Measurements from ENCODE around the gene PNMA1.

PNMA1 gene, protein sequence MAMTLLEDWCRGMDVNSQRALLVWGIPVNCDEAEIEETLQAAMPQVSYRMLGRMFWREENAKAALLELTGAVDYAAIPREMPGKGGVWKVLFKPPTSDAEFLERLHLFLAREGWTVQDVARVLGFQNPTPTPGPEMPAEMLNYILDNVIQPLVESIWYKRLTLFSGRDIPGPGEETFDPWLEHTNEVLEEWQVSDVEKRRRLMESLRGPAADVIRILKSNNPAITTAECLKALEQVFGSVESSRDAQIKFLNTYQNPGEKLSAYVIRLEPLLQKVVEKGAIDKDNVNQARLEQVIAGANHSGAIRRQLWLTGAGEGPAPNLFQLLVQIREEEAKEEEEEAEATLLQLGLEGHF

DNA sequence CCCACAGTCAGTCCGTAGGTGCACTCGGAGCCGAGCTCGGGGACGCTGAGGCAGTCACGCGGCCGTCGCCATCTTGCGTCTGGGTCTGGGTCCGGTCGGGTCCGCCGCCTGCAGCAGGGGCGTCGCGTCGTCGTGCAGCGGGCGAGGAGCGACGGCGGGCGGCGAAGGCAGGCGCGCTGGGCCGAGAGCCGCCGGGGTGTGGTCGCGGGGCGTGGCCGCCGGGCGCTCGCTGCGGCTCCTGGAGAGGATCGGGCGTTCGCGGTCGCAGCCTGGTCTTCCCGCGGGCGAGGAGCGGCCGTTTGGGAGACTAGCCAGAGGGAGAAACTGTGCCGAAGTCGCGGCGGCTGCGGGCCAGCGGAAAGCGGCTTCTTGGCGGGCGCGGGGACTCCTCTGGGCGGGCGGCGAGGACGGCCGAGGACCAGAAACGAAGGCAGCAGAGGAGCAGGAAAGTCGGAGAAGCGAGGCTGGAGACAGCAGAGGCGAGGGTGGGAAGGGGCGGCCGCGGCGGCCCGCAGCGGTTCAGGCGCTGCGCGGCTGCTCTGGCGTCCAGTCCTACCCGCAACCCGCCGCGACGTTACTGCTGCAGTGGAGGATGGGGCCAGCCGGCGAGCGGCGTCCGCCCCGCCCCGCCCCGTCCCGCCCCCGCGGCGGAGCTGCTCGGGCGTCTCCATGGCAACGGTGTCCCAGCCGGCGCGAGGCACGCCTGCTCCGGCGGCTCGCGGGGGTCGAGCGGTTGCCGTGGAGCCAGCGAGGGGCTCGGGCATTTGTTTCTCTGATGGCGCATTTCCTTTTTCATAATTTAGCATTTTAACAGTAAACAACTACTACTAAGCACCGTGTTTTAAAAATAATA, at the start of gene PNMA1:
Gene PNMA1 (minus strand): TSS at position 582 of the 853 bp plus-strand sequence. CDS start 745 bp downstream, outside the sequence.
- in situ Hi-C loops (cut with MboI; ENCODE audit: low sequenced_read_pairs): no loop called here

DNA sequence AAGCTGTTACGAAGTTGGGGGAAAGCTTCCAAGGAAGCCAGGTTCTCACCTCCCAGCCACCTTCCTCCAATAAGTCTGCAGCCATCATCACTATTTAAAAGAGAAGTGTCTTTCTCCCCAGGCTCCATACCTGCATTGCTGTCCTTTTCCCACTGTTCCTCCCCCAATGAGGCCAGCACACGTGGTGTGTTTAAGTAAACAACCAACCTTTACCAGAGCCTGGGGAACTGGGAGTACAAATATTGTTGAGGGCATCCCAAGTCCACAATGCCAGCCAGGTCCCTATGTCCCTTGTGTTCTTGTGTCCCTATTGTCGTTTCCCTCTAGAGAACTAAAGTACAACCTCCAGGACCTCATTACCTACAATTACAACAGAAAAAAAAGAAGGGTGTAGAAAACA, 49.2 kb upstream of the PNMA1 start:
- in situ Hi-C loops (cut with MboI; ENCODE audit: low sequenced_read_pairs): no loop called here

DNA sequence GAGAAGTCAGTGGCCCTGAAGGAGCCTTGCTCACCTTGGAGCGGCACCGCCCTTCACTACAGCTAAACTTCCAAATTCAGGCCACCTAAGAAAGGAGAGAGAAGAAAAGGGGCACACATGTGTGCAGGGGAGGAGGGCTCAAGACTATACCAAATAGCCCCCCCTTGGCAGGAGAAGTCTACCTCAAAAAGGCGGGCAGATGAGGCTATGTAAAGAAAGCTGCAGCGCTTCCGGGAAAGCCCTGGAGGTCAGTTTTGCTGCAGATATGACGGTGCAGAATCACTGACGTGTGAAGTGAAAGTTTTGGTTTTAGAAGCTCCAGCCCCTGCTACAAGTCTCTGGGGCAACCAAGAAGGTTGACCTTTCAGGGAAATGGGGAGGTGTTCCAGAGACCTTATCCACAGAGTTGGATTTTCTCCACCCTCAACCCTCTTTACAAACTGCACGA, 48.2 kb upstream of the PNMA1 start:
- in situ Hi-C loops (cut with MboI; ENCODE audit: low sequenced_read_pairs): no loop called here

DNA sequence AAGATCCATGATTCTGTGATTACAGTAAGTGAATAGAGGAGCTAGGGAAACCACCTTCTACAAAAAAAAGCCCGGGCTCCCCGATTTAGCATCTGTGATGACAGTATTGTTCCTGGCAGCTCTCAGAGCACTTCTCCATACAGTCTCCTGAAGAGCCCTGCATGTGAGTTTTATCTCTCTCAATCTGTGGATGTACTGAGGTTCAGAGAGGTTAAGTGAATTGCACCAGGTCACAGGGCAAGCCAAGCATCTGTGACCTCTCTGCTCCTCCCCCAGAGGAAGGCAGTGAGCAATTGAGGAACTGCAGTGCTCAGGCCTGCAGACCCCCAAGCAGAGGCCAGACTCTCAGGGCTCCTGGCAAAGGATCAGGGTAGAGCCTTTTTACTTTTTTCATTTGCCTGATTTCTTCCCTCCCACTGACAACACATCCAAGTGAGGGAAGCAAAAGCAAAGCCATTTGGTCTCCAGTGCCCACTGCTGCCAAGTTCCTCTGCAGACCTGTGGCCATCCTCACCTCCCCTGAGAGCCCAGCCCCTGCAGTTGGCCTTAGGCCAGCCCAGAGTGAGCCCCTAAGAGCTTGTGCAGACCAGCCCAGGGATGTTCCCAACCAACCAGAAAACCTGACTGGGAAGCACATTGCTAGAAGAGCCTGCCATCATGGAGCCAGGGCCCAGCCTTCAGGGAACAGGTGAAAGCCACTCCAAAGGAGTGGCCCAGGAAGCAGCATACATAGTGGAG, 47.6 kb upstream of the PNMA1 start:
- in situ Hi-C loops (cut with MboI; ENCODE audit: low sequenced_read_pairs): no loop called here

DNA sequence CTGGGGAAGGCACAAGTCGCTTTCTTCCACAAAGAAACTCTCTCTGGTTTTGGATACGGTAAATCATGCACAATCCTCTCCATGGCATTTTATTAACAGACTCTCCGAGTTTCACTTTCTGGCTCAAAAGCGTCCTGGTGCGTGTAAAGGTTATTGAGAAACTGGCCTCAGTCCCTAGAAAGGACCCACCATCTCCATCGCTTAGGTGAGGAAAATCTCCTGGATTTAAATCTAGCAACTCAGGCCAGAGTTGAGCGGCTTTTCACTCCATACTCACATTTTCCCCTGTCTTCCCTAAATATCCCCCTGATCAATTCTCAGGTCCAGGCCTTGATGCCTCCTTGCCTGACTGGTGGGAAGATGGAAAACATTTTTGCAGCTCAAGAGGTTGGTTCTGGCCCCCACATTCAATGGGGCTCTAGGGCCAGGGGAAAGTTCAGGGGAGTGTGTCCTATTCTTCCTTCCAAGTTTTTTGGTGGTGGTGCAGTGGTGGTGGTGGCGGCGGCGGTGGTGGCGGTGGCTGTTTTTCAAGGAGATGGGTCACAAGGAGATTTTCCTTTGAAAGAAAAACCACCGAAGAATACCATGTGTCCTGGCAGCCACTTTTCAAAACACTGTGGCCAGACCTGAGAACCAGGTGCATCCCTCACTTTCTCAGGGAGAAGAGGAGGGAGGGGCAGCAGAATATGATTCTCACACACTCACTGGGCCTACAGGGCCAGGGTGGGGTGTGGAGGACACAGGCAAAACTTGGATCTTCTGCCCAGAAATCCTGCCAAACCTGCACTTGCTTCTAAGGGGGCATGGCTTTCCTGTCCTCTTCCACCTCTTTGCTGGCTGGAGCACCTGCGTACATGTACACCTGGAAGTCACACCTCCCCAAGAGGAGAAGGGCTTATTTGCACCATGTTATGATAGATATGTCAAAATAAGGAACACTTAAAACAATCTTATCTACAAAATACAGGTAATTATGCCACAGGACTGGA, 46.7 kb upstream of the PNMA1 start:
- in situ Hi-C loops (cut with MboI; ENCODE audit: low sequenced_read_pairs): no loop called here

DNA sequence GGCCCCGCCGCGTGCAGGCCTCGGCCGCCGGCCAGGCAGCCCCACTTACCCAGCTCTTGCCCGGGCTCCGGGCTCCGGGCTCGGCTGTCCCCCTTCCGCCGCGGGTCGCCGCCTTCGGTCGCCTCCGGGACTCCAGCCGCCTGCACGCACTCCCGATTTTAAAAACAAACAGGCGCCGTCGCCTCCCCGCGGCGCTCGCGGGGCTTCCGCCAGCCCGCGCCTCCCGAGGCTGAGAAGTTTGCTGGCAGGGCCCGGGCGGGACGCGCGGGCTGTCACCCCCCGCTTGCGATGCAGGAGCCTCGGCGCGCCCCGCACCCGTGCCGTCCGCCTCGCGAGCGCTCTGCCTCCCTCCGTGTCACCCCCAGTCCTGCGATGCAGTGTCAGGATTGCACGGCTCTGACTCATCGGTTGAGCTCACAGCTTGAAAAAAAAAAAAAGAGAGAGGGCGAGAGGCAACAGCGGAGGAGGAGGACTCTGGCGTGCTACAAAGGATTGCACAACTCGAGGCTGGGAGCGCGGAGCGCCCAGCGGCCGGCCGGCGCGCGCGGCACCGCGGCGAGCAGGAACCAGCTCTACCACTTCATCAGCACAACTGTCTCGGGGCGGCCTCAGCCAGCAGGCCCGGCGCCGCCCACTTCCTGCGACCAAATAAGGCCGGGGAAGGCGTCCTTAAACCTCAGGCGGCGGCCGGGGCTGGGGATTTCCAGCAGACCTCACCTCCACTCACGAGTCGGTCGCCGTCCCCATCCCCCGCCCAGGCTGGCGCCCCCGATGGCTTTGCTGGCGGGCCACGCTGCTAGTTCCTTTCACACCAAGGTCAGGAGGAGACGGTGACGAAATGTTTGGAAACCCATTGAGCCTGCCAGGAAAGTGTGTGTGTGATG, 45.8 kb upstream of the PNMA1 start:
- in situ Hi-C loops (cut with MboI; ENCODE audit: low sequenced_read_pairs): no loop called here

DNA sequence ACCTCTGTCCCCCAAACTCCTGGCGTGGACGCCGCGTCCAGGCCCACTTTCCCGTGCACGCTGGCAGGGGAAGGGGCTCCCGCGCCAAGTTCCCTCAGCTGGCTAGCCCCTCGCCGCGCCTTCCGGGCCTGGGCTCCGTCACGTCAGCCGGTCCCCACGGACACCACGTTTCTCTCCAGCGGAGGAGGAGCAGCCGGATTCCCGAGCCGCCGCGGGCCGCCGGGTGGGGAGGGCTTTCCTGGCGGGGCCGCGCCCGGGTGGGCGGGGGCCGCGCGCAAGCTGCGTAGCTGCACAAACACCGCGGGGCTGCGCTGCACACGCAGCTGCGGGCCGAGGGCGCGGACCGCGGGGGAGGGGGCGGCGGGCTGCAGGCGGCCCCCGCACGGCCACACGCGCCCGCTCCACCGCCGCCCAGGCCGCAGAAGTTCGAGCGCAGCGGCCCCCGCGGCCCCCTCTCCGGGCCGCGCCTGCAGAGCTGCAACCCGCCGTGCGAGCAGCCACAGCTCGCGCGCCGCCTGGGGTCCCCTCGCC, 45.1 kb upstream of the PNMA1 start:
- in situ Hi-C loops (cut with MboI; ENCODE audit: low sequenced_read_pairs): no loop called here

DNA sequence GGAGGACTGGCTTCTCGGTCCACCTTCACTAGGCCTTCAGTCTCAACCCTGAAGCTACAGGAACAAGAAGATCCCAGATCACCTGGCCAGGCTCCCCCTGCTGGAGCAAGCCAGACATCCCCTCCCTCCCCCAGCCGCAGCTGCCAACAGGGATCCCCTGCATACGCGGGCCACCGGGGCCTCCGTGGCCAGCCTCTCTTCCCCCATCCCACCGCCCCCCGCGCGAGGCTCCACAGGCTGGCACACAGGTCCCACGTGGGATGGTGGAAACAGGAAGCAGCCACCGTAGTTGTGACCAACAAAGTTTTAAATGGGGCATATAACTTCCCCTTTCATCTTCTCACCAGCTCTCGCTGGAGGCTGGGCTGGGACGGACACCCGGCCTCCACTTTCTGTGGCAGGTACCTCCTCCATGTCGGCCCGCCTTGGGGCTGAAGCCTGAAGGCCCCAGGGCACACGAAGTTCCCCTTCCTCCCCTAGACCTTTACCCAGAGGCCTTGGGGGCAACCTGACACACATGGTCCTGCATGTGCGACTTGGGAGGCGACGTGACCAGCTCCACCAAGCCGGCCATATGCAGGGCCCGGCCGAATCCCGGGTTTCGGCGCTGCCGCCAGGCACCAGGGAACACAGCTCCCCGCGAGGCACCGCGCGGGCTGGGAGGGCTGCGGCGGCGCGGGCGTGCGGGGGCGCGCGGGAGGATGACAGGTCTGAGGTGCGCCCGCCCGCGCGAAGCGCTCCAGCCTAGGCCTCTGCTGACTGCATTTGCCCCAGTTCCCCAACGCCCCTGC, 44.4 kb upstream of the PNMA1 start:
- in situ Hi-C loops (cut with MboI; ENCODE audit: low sequenced_read_pairs): no loop called here

DNA sequence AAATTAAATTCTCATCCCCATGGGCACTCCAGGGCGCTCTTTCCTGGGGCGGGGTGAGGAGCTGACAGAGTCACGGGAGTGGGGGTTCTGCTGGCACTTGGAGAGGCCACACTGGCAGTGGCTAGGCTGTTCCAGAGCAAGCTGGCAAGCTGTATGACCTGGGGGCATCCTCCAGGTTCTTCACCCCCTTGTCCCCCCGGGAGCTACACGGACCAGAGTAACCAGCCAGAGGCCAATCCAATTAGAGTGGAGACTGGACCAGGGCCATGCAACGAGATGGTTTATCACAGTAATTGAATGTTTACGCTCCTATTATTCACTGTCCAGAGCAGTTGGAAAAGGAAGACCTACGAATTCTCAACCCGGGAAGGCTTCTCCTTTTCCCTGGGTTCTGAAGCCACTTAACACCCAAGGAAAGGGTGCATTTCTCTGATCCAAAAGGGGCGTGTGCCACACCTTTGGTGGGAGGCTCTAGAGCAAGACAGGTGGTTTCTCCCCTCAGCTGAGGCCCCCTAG, 43.8 kb upstream of the PNMA1 start:
- in situ Hi-C loops (cut with MboI; ENCODE audit: low sequenced_read_pairs): no loop called here

DNA sequence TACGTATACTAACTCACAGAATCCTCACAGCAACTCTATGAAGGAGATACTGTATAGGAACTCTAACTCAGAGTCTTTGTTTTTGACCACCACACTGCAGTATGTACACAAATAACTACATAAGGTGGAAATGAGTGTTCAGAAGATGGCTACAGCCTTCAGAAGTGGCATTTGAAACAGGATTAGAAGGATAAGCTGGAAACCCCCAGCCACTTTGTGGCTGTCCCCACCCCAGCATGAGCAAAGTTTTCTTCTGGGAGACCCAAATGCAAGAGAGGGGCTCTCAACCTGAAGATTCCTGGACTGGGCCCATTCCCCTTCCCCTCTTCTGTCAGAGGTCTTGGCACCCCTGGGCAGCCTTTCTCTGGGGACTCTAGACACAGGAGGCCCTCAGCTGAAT, 43.2 kb upstream of the PNMA1 start:
- in situ Hi-C loops (cut with MboI; ENCODE audit: low sequenced_read_pairs): no loop called here

DNA sequence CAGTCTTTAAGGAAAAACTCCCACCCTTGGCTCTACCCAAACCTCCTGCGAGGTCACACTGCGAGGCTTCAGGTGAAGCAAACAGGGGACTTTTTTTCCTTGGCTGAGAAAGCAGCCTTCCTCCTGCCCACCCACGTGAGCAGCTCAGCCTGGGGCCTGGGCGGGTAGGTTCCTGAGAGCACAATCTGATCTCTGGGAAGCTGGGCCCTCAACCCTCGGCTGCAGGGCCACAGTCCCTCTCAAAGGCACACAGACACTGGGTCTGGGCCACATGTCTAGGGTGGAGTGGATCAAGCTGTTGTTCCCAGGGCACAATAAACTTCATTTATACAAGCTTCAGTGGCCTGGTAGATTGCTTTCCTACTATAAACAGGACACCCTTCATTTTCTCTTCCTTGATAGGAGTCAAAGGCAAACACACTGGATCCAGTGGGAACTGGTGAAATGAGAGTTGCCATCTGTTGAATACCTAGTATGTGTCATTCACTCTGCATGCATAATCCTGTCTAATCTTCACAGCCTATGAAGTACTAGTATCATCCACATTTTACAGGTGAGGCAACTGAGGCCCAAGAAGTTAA, 41.3 kb upstream of the PNMA1 start:
- in situ Hi-C loops (cut with MboI; ENCODE audit: low sequenced_read_pairs): no loop called here

DNA sequence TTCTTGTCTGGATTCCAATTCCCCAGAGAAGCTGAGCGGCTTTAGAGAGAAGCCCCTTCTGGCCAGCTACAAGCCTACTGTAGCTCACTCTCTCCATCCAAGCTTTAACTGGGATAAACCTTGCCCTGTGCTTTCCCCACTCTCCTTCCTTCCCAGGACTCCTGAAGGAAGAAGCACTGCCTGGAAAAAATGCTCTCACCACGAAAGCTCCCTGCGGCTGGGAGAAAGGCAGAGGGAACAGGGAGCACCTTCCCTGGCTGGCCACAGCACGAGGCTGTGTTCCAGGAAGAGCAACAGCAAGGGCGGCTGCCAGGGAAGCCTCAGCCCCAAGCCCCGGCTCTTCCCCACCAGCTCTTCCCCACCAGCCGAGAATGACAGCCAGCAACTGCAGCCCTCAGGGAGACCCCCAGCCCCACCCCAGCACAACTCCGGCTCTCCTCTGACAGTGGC, 40.8 kb upstream of the PNMA1 start:
- in situ Hi-C loops (cut with MboI; ENCODE audit: low sequenced_read_pairs): no loop called here

DNA sequence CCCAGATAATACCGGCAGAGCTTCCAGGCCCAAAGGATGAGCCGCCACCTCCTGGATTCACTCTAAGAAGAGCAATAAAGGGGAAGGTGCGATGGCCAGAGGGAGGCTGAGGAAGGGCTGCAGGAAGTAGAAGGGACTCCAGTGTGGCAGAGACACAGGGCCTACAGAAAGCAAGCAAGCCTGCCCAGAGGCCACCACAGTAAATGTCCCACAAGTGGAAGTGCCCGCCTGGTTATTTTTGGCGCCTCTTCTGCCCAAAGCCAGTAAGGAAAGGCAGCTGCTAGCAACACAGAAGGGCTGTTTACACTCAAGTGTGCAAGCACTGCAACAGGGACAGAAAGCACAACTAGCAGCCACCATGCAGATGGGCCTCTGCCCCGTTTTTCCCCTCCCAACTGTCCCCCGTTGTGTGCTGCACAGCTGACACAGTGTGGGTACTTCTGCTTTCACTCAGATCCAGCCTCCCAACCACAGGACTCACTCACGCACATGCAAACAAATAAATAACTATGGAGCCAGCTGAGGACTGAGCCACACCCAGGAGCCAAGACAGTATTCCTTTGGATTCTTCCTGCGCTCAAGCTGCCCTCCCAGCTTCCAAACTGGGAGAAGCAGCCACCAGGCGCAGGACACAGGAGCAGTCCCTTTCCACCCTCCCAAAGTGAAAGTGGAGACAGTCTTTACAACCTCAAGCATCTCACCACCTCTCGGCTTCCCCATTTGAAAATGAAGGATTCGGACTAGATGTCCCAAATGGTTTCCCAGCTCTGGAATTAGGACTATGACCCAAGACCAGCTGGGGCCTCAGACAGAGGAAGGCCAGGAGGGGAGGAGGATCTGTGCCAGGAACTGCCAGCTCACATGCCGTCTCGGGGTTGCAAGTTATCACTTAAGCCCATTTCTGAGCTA, 40.0 kb upstream of the PNMA1 start:
- in situ Hi-C loops (cut with MboI; ENCODE audit: low sequenced_read_pairs): no loop called here

DNA sequence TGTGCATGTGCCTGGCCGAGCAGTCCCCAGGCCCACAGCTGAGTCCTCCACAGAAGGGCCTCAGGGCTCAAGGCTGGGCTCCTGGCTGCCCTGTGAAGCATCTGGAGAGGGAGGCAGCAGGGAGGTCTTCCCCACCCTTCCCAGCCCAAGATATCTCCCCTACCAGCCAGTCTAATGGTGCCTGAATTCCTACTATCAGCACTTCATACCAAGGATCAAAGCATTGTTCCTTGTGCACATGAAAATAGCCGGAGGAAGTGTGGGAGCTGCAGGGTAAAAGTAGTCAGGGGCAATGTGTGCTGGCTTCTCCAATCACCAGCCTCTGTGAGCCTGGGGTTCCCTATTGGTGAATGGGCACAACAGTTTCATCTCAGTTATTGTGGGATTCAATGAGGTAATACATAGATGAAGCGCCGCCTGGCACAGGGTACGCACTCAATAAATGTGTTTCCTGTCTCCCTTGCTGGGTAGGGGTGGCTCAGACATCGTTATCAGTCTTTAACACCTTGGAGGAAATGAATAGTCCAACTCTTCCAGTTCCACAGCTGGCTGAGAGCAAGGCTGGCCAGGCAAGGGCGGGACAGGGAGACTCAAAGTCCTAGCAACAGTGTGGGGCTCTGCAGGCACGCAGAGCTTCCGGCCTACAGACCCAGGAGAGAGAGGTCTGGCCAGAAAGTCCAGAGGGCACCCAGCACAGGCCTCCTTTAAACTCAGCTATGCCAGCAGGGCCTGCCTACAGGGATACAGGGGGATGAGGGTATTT, 39.1 kb upstream of the PNMA1 start:
- in situ Hi-C loops (cut with MboI; ENCODE audit: low sequenced_read_pairs): no loop called here

DNA sequence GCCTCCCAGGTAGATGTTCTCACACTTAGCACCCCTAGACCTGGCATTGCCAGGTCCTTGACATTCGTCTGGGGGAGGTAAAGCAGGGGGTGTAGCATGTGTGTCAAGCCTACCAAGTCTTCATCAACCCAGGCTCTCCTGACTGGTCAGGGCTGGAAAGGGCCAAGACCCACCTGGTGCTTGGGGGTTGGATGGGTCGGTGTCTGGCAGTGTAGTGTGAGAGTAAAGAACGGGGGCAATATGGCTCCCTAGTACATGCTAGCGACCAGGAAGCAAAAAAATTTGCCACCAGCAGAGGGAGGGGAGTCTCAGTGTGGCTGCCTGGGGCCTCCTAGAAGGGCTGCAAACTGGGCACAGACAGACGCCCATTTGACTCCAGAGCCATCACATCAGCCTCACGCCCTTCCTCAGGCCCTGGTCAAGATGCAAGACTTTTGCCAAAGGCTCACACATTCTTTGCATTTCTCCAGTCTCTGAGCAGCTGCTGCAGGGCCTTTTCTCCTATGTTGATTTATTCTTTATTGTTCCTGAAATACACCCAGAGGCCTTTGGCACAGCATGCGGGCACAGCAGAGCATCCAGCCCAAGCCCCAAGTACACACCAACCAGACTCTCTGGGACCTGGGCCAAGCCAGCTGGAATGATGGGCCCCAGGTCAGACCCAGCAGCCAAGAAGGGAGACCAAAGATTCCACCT, 38.3 kb upstream of the PNMA1 start:
- in situ Hi-C loops (cut with MboI; ENCODE audit: low sequenced_read_pairs): no loop called here
